Activated CD4-positive, alpha-beta memory T cell treated with anti-CD3 and anti-CD28 coated beads for 36 hours (primary cell): Measurements from ENCODE around the gene TSKS. TPM values are rescaled to one million over a fixed set of nuclear protein-coding genes. Genes with fewer than 3 reads are reported as not detected.
A peak's percentile ranks its signal among the peaks of the same experiment; 100 is the strongest.

ENCODE experiments used
- CTCF ChIA-PET: fragments of 350-600 bp; sonication (Branson Sonifier 250); formaldehyde crosslinking; loops from one replicate; lab custom pipeline; 2021; ENCODE audit warnings: antibody characterized with exemption, inconsistent platforms; lab: Charles Lee
- POLR2A ChIA-PET: fragments of 350-600 bp; sonication (Branson Sonifier 250); formaldehyde crosslinking; loops from one replicate; lab custom pipeline; 2021; ENCODE audit warnings: antibody characterized with exemption; lab: Charles Lee
- DNase-seq: peaks from one replicate; pipeline ENCODE4 v3.0.0-alpha.2; 2020
- H3K27ac Mint-ChIP-seq: one replicate; pipeline ENCODE4 v1.8.0; 2021; ENCODE audit warnings: mixed read lengths
- H3K27me3 Mint-ChIP-seq: one replicate; pipeline ENCODE4 v1.8.0; 2021; ENCODE audit warnings: mixed read lengths
- H3K36me3 Mint-ChIP-seq: one replicate; pipeline ENCODE4 v1.8.0; 2021; ENCODE audit warnings: mixed read lengths
- H3K4me1 Mint-ChIP-seq: one replicate; pipeline ENCODE4 v1.8.0; 2021; ENCODE audit warnings: low read depth, mixed read lengths
- H3K4me3 Mint-ChIP-seq: one replicate; pipeline ENCODE4 v1.8.0; 2021; ENCODE audit warnings: mild to moderate bottlenecking, mixed read lengths
- H3K9me3 Mint-ChIP-seq: one replicate; pipeline ENCODE4 v1.8.0; 2021; ENCODE audit warnings: mixed read lengths
- intact Hi-C: fragments of 100-400 bp; cut with micrococcal nuclease; formaldehyde crosslinking; loops from one replicate; pipeline ENCODE4 v1.15.1; 2023
- total RNA-seq, 2 experiments: library from RNA; stranded (reverse); gene quantifications; one replicate each; pipeline ENCODE4 v1.2.3, GENCODE V29; 2021

The TSKS gene
- total RNA-seq, 2 experiments from 2014 or later = 0.40 to 0.63 TPM

DNA sequence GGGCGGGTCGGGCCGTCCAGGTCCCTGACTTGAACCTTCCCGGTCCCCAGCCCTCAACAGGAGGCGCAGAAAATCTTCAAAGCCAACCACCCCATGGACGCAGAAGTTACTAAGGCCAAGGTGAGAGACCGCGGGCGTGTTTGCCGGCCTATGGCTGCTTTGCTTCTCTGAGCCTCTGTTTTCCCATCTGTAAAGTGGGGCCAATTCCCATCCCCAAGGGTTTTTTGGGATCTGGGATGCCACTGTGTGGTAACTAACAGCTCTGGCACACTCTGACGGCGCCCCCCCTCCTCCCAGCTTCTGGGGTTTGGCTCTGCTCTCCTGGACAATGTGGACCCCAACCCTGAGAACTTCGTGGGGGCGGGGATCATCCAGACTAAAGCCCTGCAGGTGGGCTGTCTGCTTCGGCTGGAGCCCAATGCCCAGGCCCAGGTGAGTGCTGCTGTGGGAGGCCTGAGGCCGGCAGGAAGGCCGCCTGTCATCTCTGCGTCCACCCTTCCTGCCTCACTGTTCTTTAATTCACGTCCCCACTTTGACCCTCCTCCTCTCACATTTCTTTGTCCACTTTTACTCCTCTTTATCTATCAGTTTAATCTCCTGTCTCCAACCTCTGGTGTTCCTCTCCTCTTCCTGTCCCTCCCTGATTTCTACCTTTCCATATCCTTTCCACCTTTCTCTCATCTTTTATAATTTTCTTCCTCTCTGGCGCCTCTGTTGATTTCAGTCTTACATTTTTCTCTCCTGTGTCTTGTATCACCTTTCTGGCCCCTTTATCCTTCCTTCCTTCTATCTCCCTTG, 42.9 kb upstream of the TSKS start:
- no peak for DNase-seq
- Mint-ChIP-seq H3K27me3 (no peaks in the 10 kb centered on the region), H3K4me1 (peaks cover 18% of the 10 kb centered on the region), H3K9me3 (no peaks in the 10 kb centered on the region), H3K36me3 (peaks cover 17% of the 10 kb centered on the region), H3K27ac (no peak overlapping the region), H3K4me3 (no peak overlapping the region)
- POLR2A ChIA-PET = interaction anchor here (0.6 kb wide), 1 partner anchor 27 kb away, joined by 3 read pairs; no protein-coding TSS in a partner anchor
- intact Hi-C loops = no loop called here
- CTCF ChIA-PET = no interaction called here

DNA sequence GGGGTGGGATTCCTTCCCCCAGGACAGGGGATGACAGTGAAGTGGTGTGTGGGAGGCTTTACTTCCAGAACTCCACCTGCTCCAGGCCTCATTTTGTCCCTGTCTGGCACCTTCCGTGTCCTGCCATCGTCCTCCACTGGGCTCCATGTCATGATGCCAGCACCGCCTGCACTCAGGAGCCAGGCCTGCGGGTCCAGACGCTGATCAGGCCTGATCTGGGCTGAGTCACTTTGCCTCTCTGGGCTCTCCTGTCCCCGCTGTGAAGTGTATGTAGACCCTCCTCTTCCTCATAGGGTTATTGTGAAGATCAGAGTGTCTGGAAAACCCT, 40.4 kb upstream of the TSKS start:
- H3K4me3 Mint-ChIP-seq = no peak overlapping the region
- ChIA-PET POLR2A (no interaction called here), CTCF (no interaction called here)
- no peaks in the 10 kb centered on the region for H3K9me3 Mint-ChIP-seq
- intact Hi-C loops = no loop called here
- H3K27ac Mint-ChIP-seq = no peak overlapping the region
- H3K36me3 Mint-ChIP-seq = peaks cover 28% of the 10 kb centered on the region
- no peaks in the 10 kb centered on the region for H3K27me3 Mint-ChIP-seq
- no peak for DNase-seq
- H3K4me1 Mint-ChIP-seq = peaks cover 4% of the 10 kb centered on the region

DNA sequence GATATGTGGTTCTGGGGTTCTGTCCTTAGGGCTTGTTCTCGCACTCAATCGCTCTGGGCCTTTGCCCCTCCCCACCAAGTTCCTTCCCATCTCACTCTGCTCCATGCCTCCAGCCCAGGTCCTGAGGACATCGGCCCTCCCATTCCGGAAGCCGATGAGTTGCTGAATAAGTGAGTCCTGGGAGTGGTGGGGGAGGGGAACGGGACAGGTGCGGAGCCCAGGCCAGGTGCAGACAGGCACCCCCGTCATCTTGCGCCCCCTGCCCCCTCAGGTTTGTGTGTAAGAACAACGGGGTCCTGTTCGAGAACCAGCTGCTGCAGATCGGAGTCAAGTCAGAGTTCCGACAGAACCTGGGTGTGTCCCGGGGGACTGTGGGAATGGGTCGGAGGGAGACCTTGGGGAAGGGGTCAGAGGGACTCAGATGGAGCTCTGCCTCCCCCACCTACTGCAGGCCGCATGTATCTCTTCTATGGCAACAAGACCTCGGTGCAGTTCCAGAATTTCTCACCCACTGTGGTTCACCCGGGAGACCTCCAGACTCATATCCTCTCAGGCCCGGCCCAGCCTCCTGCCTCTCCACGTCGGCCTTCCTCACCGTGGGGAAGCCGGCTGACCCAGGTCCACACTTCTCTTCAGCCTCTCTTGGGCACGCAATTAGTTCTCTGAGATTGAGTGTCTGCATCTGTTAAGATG, 39.9 kb upstream of the TSKS start:
- Mint-ChIP-seq H3K9me3 (no peaks in the 10 kb centered on the region), H3K27me3 (no peaks in the 10 kb centered on the region), H3K4me1 (peaks cover 4% of the 10 kb centered on the region), H3K36me3 (peaks cover 30% of the 10 kb centered on the region), H3K27ac (no peak overlapping the region), H3K4me3 (no peak overlapping the region)
- CTCF ChIA-PET = no interaction called here
- intact Hi-C loops = no loop called here
- POLR2A ChIA-PET = no interaction called here
- no peak for DNase-seq

DNA sequence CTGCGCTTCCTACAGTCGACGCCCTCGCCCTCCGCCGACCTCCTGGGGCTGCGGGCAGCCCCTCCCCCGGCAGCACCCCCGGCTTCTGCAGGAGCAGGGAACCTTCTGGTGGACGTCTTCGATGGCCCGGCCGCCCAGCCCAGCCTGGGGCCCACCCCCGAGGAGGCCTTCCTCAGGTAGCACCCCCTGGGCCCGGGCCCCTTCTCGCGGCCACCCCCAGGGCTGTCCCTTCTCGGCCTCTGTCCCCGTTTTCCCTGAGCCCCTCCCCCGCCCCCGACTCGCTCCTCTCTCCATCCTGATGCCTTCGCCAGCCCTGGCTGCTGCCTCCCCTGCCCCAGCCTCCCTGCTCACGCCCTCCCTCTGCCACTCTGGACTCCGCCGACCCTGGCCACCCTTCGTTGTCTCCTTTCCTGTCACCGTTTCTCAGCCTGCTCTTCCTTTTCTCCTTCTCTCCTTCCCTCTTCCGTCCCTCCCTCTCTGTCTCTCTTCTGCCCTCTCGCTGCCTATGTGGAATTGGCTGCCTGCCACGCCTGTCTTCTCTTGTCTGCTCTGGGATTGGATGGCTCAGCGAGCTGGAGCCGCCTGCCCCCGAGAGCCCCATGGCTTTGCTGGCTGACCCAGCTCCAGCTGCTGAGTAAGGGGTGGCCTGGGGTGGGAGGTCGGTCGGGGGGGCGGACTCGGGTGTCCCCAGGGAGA, 39.0 kb upstream of the TSKS start:
- ChIA-PET CTCF (no interaction called here), POLR2A (no interaction called here)
- Mint-ChIP-seq H3K4me3 (no peak overlapping the region), H3K36me3 (peaks cover 30% of the 10 kb centered on the region), H3K4me1 (no peaks in the 10 kb centered on the region), H3K27me3 (no peaks in the 10 kb centered on the region), H3K27ac (no peak overlapping the region), H3K9me3 (no peaks in the 10 kb centered on the region)
- DNase-seq = no peak
- intact Hi-C loops = no loop called here

DNA sequence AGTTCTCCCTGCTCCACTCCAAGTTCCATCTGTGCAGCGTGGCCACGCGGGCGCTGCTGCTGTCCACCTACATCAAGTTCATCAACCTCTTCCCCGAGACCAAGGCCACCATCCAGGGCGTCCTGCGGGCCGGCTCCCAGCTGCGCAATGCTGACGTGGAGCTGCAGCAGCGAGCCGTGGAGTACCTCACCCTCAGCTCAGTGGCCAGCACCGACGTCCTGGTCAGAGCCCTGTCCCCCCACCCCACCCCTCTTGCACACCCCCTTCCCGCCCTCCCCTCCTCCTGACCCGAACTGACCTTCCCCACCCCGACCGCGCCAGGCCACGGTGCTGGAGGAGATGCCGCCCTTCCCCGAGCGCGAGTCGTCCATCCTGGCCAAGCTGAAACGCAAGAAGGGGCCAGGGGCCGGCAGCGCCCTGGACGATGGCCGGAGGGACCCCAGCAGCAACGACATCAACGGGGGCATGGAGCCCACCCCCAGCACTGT, 38.3 kb upstream of the TSKS start:
- Mint-ChIP-seq H3K36me3 (peaks cover 32% of the 10 kb centered on the region), H3K4me3 (no peak overlapping the region), H3K27ac (no peak overlapping the region), H3K27me3 (no peaks in the 10 kb centered on the region), H3K9me3 (no peaks in the 10 kb centered on the region), H3K4me1 (no peaks in the 10 kb centered on the region)
- intact Hi-C loops = no loop called here
- ChIA-PET POLR2A (no interaction called here), CTCF (no interaction called here)
- DNase-seq = no peak

DNA sequence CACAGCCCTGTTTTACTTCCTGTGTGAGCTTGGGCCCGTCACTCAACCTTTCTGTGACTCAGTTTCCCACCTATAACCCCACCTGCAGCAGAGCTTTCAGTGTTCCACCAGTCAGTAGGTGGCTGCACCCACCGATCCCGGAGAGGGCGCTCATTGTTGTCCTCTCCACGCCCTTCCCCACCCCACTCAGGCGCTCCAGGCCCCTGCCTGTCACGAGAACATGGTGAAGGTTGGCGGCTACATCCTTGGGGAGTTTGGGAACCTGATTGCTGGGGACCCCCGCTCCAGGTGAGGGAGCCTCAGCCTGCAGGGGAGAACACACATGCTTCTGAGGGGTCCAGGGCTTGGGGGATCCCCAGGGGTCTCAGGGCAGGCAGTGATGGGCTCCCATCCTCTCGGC, 37.7 kb upstream of the TSKS start:
- Mint-ChIP-seq H3K4me1 (no peaks in the 10 kb centered on the region), H3K4me3 (no peak overlapping the region), H3K27me3 (no peaks in the 10 kb centered on the region), H3K9me3 (no peaks in the 10 kb centered on the region), H3K27ac (no peak overlapping the region), H3K36me3 (peaks cover 34% of the 10 kb centered on the region)
- intact Hi-C loops = no loop called here
- DNase-seq = no peak
- ChIA-PET POLR2A (no interaction called here), CTCF (no interaction called here)

DNA sequence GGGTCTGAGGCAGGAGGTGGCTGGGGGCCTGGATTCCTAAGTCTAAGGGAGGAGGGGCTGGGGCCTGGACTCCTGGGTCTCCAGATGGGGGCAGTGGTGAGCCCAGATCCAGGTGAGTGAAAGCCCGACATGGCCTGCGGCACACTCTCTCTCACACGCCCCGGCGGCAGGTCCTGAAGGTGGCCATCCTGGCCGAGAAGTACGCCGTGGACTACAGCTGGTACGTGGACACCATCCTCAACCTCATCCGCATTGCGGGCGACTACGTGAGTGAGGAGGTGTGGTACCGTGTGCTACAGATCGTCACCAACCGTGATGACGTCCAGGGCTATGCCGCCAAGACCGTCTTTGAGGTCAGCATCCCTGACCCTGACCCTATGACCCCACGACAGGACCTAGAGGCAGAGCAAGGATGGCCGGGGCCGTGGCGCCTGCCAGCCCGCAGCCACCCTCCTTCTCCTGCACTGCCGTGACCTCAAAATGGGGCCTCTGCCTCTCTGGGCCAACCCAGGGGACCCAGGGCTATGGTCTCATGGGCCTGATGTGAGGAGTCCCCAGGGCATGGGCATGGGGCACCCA, 36.8 kb upstream of the TSKS start:
- Mint-ChIP-seq H3K27ac (no peak overlapping the region), H3K9me3 (no peaks in the 10 kb centered on the region), H3K4me1 (no peaks in the 10 kb centered on the region), H3K27me3 (no peaks in the 10 kb centered on the region), H3K36me3 (peaks cover 38% of the 10 kb centered on the region), H3K4me3 (no peak overlapping the region)
- POLR2A ChIA-PET = no interaction called here
- CTCF ChIA-PET = no interaction called here
- DNase-seq = peak; percentile 36
- intact Hi-C loops = no loop called here

DNA sequence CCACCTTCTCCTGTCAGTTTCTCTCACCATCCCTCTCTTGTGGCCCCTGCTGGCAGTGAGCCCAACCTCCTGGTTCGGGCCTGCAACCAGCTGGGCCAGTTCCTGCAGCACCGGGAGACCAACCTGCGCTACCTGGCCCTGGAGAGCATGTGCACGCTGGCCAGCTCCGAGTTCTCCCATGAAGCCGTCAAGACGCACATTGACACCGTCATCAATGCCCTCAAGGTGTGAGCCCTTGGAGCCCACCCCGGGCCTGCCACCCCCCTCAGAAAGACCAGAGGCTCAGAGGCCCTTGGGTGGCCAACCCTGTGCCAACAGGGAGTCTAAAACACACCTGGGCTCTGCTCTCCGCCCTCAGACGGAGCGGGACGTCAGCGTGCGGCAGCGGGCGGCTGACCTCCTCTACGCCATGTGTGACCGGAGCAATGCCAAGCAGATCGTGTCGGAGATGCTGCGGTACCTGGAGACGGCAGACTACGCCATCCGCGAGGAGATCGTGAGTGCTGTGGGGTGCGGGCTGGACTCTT, 36.2 kb upstream of the TSKS start:
- no peaks in the 10 kb centered on the region for H3K4me1 Mint-ChIP-seq
- intact Hi-C loops = no loop called here
- H3K27ac Mint-ChIP-seq = no peak overlapping the region
- H3K4me3 Mint-ChIP-seq = no peak overlapping the region
- ChIA-PET POLR2A (no interaction called here), CTCF (interaction anchor here (0.9 kb wide), 1 partner anchor 14 kb away, joined by 3 read pairs; the partner anchor contains the start of gene FUZ)
- DNase-seq = no peak
- H3K27me3 Mint-ChIP-seq = no peaks in the 10 kb centered on the region
- H3K36me3 Mint-ChIP-seq = peaks cover 41% of the 10 kb centered on the region
- no peaks in the 10 kb centered on the region for H3K9me3 Mint-ChIP-seq

DNA sequence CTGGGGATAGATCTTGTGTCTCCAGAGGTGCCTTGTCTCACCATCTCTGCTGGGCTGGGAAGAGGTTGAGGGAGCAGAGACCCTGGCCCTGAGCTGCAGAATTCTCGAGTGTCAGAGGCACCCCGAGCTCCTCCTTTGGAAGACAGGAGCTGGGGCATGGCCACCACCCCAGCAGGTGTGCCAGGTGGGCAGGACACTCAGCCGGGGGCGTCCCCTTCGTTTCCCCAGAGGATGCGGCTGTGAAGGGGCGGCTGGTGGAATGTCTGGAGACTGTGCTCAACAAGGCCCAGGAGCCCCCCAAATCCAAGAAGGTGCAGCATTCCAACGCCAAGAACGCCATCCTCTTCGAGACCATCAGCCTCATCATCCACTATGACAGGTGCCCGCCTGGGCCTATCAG, 35.5 kb upstream of the TSKS start:
- no peaks in the 10 kb centered on the region for H3K9me3 Mint-ChIP-seq
- no peak overlapping the region for H3K27ac Mint-ChIP-seq
- no peaks in the 10 kb centered on the region for H3K27me3 Mint-ChIP-seq
- peaks cover under 1% of the 10 kb centered on the region for H3K4me1 Mint-ChIP-seq
- intact Hi-C loops = no loop called here
- DNase-seq = no peak
- no peak overlapping the region for H3K4me3 Mint-ChIP-seq
- H3K36me3 Mint-ChIP-seq = peaks cover 42% of the 10 kb centered on the region
- ChIA-PET CTCF (interaction anchor here (0.9 kb wide), 1 partner anchor 15 kb away, joined by 3 read pairs; the partner anchor contains the start of gene FUZ), POLR2A (no interaction called here)

DNA sequence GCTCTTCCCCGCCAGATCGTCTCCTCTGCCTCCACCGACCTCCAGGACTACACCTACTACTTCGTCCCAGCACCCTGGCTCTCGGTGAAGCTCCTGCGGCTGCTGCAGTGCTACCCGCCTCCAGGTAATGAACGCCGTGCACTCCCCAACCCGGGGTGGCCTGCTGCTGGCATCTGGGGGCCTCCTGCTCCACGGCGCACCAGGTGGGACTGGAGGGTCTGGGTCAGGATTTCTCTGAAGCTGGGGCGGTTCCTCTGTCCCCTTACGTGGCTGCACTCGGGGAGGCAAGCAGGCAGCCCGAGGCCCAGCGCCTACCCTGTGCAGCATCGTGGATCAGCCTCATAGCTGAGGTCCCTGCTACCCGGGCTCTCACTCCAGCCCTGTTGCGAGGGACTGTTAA, 32.5 kb upstream of the TSKS start:
- ChIA-PET POLR2A (no interaction called here), CTCF (no interaction called here)
- Mint-ChIP-seq H3K36me3 (peaks cover 40% of the 10 kb centered on the region), H3K4me3 (no peak overlapping the region), H3K27ac (no peak overlapping the region), H3K4me1 (peaks cover 4% of the 10 kb centered on the region), H3K9me3 (no peaks in the 10 kb centered on the region), H3K27me3 (no peaks in the 10 kb centered on the region)
- intact Hi-C loops = no loop called here
- DNase-seq = no peak

DNA sequence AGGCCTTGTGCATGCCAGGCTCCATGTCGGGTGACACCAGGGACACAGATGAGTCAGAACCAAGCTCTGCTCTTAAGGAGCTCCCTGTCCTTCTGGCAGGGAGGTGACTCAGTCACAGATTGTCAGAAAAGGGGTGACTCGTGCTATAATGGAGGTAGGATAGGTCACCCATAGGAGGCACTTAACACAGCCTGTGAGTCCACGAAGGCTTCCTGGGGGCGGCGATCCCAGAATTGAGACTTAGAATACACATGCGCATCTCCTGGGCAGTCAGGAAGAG, 30.4 kb upstream of the TSKS start:
- Mint-ChIP-seq H3K4me1 (peaks cover 4% of the 10 kb centered on the region), H3K4me3 (no peak overlapping the region), H3K27ac (peak overlapping the region; percentile 16), H3K27me3 (no peaks in the 10 kb centered on the region), H3K9me3 (no peaks in the 10 kb centered on the region), H3K36me3 (peaks cover 29% of the 10 kb centered on the region)
- POLR2A ChIA-PET = no interaction called here
- CTCF ChIA-PET = interaction anchor here (0.8 to 1.2 kb wide), 2 partner anchors 8 to 11 kb away, joined by 3 to 4 read pairs; no protein-coding TSS in a partner anchor
- DNase-seq = peak; percentile 37
- intact Hi-C loops = no loop called here
